GM19463 (cell line): ENCODE data around the gene ITPK1.

Experiments used
- ATAC-seq: cut with Tn5 transposase; IDR thresholded peaks from one replicate; pipeline ENCODE4 v1.9.1; 2021; ENCODE audit warnings: mild to moderate bottlenecking, moderate library complexity; ENCODE audit not compliant: unreplicated experiment

ITPK1 gene

DNA sequence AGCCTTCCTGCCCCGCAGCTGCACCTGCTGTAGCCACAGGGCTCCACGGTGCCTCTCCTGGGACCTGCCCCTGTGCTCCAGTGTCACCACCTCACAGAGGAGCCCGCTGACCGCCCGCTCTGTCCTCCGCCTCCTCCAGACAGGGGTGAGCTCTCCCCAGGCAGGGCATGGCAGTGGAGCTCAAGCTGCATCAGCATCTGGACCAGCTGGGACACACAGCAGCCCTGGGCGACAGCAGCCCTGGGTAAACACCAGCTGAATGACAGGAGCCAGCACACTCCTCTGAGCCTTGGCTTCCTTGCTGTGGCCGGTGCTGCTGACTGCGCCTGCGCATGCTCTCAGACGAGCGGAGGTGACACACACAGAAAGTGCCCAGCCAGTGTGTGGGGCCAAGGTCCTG, 170.7 kb downstream of the ITPK1 start:
- ATAC-seq = no peak

DNA sequence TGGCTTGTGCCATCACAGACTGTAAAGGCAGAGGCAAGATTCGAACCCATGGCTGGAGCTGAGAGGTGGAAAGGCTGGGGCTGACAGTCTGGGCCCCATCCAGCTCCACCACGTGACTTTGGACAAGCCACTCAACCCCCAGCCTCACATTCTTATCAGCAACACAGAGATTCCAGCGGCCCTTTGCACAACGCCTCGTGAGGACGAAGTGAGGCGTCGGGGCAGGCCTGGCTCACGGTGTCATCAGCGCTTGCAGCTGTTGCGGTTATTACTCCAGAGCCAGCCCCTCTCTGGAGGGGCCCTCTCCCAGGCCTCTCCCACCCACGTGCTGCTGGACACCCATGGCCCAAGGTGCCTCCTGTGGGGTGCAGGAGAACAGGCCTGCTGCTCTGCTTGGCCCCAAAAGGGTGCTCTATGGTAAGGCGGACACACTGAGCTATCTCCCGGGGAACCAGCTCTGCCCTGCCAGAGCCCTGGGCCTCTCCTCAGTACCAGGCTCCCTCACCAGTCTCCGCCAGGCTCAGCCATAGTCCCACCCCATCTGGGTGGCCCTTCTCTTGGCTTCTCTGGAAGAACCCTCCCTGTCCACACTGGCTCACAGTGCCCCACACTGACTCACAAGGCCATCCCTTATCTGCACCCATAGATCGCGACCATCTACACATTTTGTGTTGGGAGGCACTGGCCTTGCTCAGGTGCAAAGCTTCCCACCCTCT, 171.7 kb downstream of the ITPK1 start:
- no peak for ATAC-seq

DNA sequence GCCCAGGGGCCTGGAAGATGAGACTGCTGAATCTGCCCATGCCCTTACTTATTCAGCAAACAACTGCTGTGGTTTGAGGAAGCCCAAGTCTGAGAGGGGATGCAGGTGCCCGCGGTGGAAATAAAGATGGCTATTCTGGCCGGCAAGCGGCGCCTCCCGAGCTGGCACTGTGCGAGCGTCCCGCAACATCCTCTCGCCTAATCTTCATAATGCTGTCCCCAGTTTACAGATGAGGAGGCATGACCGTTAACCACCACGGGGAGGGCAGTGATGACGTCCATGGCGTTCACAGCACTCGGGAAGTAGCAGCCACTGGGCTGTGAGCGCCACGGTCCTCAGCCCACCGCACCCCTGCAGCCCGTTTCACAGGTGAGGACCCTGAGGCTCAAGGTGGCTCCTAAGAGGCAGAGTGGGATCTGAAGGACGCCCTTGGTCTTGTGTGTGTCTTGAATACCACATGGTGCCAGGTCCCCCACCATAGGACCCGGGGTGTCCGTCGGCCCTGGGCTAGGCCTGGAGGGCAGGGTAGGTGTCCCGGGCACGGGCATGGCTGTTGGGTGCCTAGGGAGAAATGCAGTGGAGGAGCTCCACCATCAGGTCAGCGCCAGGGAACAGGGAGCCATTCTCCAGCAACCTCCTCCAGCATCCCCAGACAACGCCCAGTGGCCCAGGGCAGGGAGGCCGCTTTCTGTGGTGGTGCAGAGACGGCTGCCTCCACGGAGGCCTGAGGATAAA, 172.6 kb downstream of the ITPK1 start:
- ATAC-seq = no peak

DNA sequence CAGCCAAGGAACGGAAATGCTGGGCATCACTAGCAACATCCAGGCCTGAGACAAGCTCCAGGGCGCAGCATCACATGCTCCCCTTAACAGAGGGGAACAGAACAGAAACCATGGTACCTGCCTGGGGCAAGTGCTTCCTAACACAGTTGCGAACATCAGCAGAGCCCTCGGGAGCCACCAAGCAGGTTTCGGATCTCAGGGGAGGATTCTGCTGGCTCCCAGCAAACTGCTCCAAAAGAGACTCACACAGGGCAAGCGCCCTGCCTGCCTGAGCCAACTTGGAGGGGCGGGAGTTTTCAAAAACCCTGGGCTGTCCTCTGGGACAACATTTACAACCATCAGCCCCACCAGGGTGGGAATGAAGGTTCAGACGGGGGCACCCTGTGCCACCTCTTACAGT, 173.1 kb downstream of the ITPK1 start:
- no peak for ATAC-seq

DNA sequence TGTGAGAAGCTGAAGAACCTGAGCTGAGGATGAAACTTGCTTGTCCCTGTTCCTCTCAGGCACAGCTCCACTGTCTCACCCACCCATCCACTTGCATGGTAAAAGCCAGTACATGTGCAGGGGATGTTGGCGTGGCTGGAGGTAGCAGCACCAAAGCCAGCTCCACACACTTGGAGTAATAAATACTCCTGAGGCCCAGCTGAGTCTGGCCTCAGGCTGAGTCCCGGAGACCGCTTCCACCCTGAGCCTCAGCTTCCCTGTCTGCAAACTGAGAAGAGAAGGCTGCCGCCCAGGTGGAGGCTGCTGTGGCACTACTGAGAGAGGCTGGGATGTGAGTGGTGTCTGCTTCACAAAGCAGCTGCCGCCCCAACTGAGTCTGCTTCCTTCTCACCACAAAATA, 173.6 kb downstream of the ITPK1 start:
- ATAC-seq = no peak

DNA sequence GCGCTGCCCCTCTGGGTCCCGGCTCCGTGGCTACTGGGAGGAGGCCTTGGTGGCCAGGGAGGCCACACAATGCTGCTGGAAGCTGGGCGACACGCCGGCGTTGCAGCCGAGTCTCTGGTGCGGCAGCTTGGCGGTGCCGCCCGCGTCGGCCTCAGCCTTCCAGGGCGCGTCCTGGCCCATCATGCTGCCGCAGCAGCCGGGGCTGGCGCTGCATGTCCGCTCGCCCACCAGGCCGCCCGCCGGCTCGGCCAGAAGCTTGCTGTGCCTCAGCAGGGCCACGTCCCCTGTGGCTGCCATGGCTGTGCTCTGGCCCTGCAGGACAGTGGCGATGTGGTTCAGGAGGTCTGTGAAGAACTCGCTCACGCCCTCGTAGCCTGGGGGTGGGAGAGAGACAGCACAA, 174.2 kb downstream of the ITPK1 start:
- no peak for ATAC-seq

DNA sequence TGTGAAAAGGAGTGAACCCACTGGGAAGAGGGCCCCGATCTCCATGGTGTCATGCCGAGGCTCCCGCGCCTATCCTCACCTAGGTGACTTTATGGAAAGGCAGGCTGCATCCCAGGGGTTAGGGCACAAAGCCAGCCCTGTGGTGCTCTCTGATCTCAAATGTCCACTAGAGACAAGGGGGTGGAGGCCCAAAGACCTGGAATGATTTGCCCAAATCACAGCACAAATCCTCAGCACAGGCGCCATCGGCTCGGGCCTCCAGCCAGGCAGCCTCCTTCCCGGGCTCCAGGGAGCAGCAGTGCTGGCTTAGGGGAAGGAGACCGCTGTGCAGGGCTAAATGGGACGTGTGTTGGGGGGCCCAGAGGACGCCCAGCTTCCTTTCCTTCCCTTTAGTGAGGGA, 175.2 kb downstream of the ITPK1 start:
- no peak for ATAC-seq

DNA sequence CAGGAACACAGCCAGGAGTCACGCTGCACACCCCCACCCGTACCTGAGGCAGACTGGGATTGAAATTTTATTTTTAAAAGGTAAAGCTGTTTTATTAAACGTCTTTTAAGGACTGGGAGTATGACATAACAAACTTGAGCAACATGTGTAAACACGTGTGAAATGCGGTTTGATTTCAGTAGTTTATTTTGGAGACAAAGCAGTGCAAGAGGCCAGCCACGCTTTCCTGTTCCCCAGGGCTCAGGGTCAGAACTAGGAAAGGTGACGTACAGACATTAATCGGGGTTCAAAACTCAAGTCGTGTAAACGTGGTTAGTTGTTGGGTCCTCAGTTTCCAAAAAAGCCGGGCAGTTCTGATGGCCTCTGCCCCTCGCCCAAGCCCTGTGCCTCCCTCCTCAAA, 176.0 kb downstream of the ITPK1 start:
- no peak for ATAC-seq

DNA sequence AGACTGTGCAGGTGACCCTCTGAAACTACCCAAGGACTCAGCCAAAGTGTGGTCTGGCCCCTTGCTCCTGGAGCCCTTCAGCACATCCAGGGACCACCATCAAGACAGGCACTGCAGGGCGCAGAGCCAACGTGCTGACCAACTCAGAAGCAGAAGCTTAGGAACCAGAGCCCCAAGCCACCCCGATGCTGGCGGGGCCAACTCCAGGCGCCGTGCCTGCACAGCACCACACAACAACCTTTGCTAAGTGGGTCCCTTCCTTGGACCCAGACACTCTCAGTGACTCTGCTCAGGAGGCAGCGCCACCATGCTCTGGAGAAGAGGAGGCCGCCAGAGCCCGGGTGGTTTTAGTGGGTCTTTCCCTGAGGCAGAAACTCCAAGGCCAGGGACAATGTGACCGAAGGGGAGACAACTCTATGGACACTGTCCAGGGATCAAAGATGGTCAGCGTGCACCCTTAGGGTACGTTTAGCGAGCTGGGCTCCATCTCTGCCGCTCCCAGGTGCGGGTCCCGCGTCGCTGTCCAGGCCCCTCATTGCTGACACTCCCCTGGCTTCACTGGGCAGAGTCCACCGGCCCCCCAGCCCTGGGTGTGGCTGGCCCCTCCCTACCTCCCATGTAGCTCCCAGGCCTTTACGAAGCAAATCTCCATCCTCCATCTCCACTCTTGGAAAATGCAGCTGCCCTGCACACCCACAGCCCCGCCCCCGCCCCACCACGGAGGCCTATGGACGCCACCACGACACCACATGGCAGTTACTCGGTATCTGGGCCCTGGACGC, 176.6 kb downstream of the ITPK1 start:
- no peak for ATAC-seq

DNA sequence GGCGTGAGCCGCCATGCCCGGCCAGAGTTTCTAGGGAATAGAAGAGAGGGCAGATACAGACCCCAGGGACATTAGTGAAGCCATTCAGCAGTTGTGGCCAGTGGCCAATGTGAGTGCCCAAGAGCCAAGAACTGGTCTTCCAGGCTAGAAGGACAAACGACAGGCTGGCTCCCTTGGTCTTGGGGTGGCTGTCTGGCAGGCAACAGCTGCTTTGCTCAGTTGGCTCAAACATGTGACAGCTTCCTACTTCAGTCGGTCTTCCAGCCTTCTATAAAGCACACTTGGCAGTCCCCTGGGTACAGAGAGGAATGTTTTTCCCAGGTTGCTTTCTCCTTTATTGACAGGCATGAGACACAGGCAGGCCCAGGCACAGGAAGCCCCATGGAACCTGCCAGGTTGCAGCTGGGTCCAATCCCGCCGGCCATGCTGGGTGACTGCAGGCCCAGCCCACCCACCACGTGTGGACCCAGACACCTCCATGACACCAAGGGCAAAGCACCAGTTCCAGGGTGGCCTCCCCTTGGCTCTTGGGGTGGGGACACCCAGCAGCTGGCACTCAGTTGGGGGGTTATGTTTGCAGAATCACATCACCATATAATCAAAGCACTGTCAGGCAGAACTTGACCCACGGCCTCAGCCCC, 177.4 kb downstream of the ITPK1 start:
- no peak for ATAC-seq

DNA sequence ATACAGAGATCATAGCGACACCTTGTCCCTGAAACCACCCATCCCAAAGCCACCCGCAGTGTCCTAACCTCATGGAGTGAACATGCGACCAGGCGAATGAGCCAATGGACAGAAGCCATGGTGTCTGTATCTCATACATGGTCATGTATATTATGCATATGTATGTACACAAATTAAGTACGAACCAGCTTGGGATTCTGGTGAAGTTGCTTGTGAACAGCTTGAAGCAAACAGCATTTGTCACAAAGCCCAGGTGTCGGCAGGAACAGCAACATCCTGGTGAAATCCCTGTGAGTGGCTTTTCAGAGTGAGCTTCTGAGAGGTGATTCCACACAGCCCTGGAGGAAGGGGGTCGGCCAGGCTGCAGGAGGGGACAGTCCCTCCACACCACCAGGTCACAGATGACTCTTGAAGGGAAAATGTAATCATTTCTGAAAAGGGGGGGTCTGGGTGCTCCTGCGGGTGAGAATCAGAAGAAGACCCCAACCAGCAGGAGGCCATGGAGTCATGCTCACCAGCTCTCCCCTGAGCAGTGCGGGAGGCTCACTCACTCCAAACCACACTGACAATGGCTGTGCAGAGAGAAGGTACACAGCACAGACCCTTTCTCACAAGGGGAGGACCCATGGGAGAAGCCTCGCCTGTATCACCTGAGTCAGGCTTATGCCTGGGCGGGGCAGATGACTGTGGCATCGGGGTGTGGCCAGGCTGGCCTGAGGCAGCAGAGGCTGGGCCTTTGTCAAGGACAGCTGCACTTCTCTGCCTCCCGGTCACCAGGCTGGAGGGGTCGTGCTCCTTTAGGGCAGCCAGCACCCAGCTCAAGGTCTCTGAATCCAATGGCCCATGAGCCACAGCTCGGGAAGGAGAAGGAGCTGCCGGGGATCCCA, 178.4 kb downstream of the ITPK1 start:
- ATAC-seq = no peak

DNA sequence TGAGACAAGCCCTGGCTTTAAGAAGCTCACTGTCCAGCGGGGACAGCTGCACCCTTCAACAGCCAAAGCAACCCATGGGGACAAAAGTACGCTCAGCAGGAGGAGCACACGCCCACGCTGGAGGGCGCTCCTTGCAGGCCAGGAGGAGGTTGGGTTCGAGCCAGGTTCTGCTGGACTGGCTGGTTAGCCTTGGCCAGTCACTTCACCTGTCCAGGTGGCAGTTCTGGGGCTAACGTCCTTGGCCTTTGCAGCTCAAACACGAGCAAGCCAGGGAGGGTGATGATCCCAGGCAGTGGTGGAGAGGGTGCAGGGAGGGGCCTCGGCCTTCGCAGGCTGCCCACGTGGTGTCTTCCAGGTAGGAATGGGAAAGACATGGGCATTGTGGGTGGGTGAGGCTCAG, 179.6 kb downstream of the ITPK1 start:
- ATAC-seq = no peak

DNA sequence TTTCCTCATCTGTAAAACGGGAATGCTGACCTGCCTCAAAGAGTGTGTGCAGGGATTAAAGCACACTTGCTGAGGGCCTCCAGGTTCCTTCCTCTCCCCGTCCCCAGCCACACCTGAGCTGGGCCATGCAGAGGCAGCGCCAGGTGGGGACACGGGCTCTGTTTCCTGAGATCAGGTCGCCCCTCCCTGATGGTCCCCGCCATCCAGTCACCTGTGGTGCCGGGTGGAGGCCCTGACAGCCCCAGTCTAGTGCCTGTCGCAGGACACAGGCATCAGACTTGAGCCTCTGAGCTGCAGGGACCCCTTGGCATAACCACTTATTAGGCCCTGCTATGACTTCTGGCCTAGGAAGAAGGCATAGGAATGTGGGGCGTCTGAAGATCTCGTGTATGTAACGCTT, 180.3 kb downstream of the ITPK1 start:
- no peak for ATAC-seq

DNA sequence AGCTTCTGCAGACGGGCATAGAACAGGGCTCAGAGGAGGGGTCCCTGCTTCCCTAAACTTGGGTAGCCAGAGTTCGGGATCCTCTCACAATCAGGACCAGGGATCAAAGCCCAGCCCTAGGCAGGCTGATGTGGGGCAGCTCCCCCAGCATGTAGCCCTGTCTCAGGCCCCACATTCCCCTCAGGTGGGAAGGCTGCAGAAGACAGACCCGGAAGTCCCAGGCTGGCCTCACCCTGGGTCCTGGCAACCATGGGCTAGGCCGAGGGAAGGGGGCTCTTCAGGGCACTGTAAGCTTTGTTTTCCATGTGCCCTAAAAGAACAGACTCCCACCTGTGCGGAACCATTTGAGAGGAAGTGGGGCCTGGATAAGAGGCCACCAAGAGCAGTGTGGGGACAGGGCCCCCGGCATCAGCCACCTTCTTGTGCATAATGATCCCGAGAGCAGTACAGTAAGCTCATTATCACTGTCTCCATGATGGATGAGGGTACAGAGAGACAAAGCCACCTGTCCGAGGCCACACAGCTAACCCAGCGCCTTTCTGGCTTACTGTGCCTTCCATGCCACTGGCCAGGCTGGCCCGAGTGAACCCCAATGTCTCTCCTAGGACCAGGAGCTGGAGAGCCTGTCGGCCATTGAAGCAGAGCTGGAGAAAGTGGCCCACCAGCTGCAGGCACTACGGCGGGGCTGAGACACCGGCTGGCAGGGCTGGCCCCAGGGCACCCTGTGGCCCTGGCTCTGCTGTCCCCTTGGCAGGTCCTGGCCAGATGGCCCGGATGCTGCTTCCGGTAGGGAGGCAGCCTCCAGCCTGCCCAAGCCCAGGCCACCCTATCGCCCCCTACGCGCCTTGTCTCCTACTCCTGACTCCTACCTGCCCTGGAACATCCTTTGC, 181.3 kb downstream of the ITPK1 start:
- no peak for ATAC-seq

DNA sequence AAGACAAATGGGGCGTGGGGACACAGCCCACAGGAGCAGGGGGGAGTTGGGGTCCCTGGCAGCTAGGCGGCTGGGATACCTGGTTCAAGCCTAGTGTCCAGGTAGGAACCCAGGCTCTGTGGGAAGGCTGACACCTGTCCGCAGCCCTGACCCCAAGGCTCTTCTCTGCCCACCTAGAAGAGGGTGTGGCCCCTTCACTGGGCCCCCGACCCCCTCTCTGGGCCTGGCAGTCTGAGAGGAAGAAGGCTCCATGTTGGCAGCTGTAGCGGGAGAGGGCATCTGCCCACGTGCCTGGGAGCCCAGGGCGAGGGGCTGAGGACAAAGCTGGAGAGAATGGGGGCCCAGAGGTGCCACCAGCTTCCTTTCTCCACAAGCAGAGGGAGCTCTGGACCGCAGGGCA, 182.2 kb downstream of the ITPK1 start:
- ATAC-seq = no peak

DNA sequence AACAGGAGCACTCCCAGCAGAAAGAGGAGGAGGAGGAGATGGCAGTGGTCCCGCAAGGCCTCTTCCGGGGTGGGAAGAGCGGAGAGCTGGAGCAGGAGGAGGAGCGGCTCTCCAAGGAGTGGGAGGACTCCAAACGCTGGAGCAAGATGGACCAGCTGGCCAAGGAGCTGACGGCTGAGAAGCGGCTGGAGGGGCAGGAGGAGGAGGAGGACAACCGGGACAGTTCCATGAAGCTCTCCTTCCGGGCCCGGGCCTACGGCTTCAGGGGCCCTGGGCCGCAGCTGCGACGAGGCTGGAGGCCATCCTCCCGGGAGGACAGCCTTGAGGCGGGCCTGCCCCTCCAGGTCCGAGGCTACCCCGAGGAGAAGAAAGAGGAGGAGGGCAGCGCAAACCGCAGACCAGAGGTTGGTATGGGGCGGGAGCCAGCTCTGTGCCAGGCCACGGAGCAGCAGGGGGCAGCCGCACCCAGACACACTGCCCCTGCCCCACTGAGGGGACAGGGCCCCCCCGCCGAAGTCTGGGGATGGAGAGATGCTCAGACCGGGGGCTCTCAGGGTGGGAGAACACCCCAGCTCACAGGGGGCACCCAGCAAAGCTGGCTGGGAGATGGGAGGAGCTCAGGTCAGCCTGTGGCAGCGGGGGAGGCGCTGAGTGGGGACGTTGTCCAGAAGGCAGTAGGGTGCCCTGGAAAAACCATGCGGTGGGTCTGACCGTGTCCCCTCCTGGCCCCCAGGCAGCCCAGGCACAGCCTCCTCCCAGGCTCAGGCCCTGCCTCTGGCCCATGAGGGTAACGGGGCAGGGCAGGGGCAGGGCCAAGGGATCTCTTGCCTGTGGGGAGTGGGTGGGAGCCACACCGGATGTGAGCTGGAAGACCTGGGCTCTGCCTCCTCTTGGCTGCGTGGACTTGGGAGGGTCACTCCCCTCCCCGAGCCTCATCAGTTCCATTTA, 183.0 kb downstream of the ITPK1 start:
- ATAC-seq = no peak

DNA sequence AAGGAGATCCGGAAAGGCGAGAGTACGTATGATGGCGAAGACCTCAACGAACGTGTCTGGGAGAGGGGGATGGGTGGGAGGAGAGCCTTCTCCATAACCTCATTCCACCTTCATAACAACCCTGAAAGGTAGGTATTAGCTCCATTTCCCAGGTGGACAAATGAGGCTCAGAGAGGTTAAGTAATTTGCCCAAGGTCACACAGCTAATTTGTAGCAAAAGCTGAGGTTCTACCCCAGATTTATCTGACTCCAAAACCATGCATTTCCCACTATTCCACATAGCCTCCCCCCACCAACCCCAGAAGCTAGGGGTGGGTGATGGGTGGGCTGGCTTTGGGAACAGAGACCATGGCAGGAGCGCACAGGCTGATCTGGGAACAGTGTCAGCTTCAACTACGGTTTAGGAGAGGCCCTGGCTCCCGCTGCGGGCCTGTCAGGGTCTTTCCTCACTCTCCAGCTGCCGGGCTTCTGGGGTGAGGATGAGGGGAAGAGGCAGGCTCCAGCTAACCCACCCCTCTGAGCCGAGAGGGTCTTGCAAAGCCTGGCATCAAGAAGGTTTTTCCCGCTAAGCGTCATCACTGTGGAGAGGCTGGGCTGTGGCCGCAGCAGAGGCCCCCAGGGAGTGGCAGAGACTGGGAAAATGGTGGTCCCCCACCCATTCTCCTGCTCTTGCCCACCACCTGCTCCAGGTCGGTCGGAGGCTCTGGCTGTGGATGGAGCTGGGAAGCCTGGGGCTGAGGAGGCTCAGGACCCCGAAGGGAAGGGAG, 183.9 kb downstream of the ITPK1 start:
- no peak for ATAC-seq
